LNCAP (cell line): ENCODE results near the gene PLXNA3.

ENCODE experiments used
- CTCF ChIP-seq: fragments of 450-650 bp; IDR thresholded peaks from 2 replicates; pipeline ENCODE4 v1.5.1; 2017; ENCODE audit warnings: mild to moderate bottlenecking

Gene PLXNA3

GRCh38 chrX:154450312-154450711 is 7.8 kb upstream of the PLXNA3 start:
- no peak for TF ChIP-seq CTCF

GRCh38 chrX:154452823-154453222 is 5.3 kb upstream of the PLXNA3 start:
- no peak for TF ChIP-seq CTCF

GRCh38 chrX:154457491-154458115 is 478 bp upstream of the PLXNA3 start:
- TF ChIP-seq CTCF, result no peak

GRCh38 chrX:154458954-154459778 is 1.1 kb downstream of the PLXNA3 start:
- no peak for TF ChIP-seq CTCF

- TF ChIP-seq CTCF, result no peak
These were observed 1.8 kb downstream of the PLXNA3 start for GRCh38 chrX:154459832-154460231.

- TF ChIP-seq CTCF, result no peak
These were observed 2.2 kb downstream of the PLXNA3 start for GRCh38 chrX:154460326-154460725.

- no peak for TF ChIP-seq CTCF
These were observed 4.3 kb downstream of the PLXNA3 start for GRCh38 chrX:154462396-154462795.
